Type B pancreatic cell (in vitro differentiated cells): ENCODE measurements around the gene TSFM. TPM values are rescaled to one million over a fixed set of nuclear protein-coding genes. Genes with fewer than 3 reads are reported as not detected.
A peak's percentile ranks its signal among the peaks of the same experiment; 100 is the strongest.

ENCODE experiments used
- DNase-seq: peaks from one replicate; pipeline ENCODE4 v3.0.0; 2021; ENCODE audit warnings: mixed read lengths; ENCODE audit not compliant: unreplicated experiment; ENCODE audit errors: extremely low spot score
- H3K27ac Mint-ChIP-seq: 2 replicates; pipeline ENCODE4 v1.8.0; 2021; ENCODE audit warnings: mild to moderate bottlenecking, mixed read lengths
- H3K27me3 Mint-ChIP-seq: 2 replicates; pipeline ENCODE4 v1.8.0; 2021; ENCODE audit warnings: mixed read lengths
- H3K36me3 Mint-ChIP-seq: 2 replicates; pipeline ENCODE4 v1.8.0; 2021; ENCODE audit warnings: mixed read lengths
- H3K4me1 Mint-ChIP-seq: one replicate; pipeline ENCODE4 v1.8.0; 2021; ENCODE audit warnings: mixed read lengths; ENCODE audit not compliant: unreplicated experiment
- H3K4me3 Mint-ChIP-seq: 2 replicates; pipeline ENCODE4 v1.8.0; 2021; ENCODE audit warnings: mild to moderate bottlenecking, mixed read lengths
- H3K9me3 Mint-ChIP-seq: 2 replicates; pipeline ENCODE4 v1.8.0; 2021; ENCODE audit warnings: mixed read lengths
- total RNA-seq: library from RNA; stranded (reverse); gene quantifications from 2 replicates; pipeline ENCODE4 v1.2.1, GENCODE V29; 2021; ENCODE audit warnings: low replicate concordance
- TF ChIP-seq, protein P1 (sequence below): fragments of 200-600 bp; sonication (generic); conservative IDR thresholded peaks from 2 replicates; pipeline ENCODE4 v1.5.0; 2021; ENCODE audit warnings: antibody characterized with exemption, mild to moderate bottlenecking

Gene TSFM
- total RNA-seq, 1 donor from 2014 or later = 33.0 TPM

GRCh38 chr12:57736741-57737466 is 45.7 kb upstream of the TSFM start:
- Mint-ChIP-seq H3K27ac (peak overlapping the region; percentile 23), H3K36me3 (peaks cover 4% of the 10 kb centered on the region), H3K4me1 (peaks cover 15% of the 10 kb centered on the region), H3K4me3 (peak overlapping the region; percentile 75), H3K9me3 (no peaks in the 10 kb centered on the region), H3K27me3 (peaks cover 83% of the 10 kb centered on the region)
- TF ChIP-seq, protein P1, sequence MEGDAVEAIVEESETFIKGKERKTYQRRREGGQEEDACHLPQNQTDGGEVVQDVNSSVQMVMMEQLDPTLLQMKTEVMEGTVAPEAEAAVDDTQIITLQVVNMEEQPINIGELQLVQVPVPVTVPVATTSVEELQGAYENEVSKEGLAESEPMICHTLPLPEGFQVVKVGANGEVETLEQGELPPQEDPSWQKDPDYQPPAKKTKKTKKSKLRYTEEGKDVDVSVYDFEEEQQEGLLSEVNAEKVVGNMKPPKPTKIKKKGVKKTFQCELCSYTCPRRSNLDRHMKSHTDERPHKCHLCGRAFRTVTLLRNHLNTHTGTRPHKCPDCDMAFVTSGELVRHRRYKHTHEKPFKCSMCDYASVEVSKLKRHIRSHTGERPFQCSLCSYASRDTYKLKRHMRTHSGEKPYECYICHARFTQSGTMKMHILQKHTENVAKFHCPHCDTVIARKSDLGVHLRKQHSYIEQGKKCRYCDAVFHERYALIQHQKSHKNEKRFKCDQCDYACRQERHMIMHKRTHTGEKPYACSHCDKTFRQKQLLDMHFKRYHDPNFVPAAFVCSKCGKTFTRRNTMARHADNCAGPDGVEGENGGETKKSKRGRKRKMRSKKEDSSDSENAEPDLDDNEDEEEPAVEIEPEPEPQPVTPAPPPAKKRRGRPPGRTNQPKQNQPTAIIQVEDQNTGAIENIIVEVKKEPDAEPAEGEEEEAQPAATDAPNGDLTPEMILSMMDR = no peak
- no peak for DNase-seq

GRCh38 chr12:57737467-57738460 is 44.8 kb upstream of the TSFM start:
- H3K9me3 Mint-ChIP-seq = no peaks in the 10 kb centered on the region
- H3K4me3 Mint-ChIP-seq = no peak overlapping the region
- peaks cover 15% of the 10 kb centered on the region for H3K4me1 Mint-ChIP-seq
- H3K27me3 Mint-ChIP-seq = peaks cover 81% of the 10 kb centered on the region
- peaks cover 4% of the 10 kb centered on the region for H3K36me3 Mint-ChIP-seq
- no peak for DNase-seq
- TF ChIP-seq, protein P1 = peak; percentile 52
- H3K27ac Mint-ChIP-seq = no peak overlapping the region

GRCh38 chr12:57738661-57739237 is 43.8 kb upstream of the TSFM start, which contains the start of gene AGAP2:
TSS of gene AGAP2 (minus strand) at chr12:57738742. CDS start at chr12:57738246, 496 bp downstream.
- H3K27me3 Mint-ChIP-seq = peaks cover 72% of the 10 kb centered on the region
- H3K27ac Mint-ChIP-seq = no peak within 1 kb of the TSS
- peak within 1 kb of the TSS; percentile 84 for H3K4me3 Mint-ChIP-seq
- TF ChIP-seq, protein P1 = no peak
- H3K9me3 Mint-ChIP-seq = no peaks in the 10 kb centered on the region
- no peak for DNase-seq
- H3K36me3 Mint-ChIP-seq = peaks cover 4% of the 10 kb centered on the region
- H3K4me1 Mint-ChIP-seq = peaks cover 15% of the 10 kb centered on the region

DNA sequence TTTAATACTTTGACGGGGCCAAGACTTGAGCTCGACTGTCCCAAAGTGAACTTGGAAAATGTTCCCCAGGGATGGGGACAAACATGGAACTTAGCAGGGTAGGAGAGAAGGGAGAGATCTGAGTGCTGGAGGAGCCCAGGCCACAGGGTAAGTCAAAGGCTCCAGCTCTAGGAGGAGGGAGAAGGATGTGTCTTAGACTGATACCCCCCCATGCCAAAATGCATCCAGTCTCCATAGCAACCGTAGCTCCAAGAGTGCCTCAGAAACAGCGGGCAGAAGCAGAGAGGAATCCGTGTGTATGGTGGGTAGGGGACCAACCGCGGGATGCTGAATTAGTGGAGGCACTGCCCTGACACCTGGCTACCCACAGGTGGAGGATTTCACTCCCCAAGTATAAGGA is 43.2 kb upstream of the TSFM start:
- peaks cover 70% of the 10 kb centered on the region for H3K27me3 Mint-ChIP-seq
- H3K4me3 Mint-ChIP-seq = peak overlapping the region; percentile 84
- H3K4me1 Mint-ChIP-seq = peaks cover 19% of the 10 kb centered on the region
- H3K36me3 Mint-ChIP-seq = peaks cover 4% of the 10 kb centered on the region
- TF ChIP-seq, protein P1 = no peak
- no peak overlapping the region for H3K27ac Mint-ChIP-seq
- H3K9me3 Mint-ChIP-seq = no peaks in the 10 kb centered on the region
- DNase-seq = no peak

- no peak for DNase-seq
- TF ChIP-seq, protein P1 = no peak
- H3K27ac Mint-ChIP-seq = no peak overlapping the region
- H3K27me3 Mint-ChIP-seq = peaks cover 68% of the 10 kb centered on the region
- H3K9me3 Mint-ChIP-seq = no peaks in the 10 kb centered on the region
- H3K4me1 Mint-ChIP-seq = peaks cover 24% of the 10 kb centered on the region
- peaks cover 4% of the 10 kb centered on the region for H3K36me3 Mint-ChIP-seq
- H3K4me3 Mint-ChIP-seq = peak overlapping the region; percentile 84
Measured at GRCh38 chr12:57739914-57740538, 42.6 kb upstream of the TSFM start.
